Ascending aorta (tissue), 2 donors: ENCODE measurements around the gene MDM2. TPM values are rescaled to one million over a fixed set of nuclear protein-coding genes. Genes with fewer than 3 reads are reported as not detected.
A peak's percentile ranks its signal among the peaks of the same experiment; 100 is the strongest.

Experiments used
- DNase-seq, 2 donors: peaks; one replicate each; pipeline ENCODE4 v3.0.0-alpha.2; 2019; ENCODE audit warnings: low spot score in 2 of 2
- H3K27ac ChIP-seq, 2 donors: fragments of 200-600 bp; sonication (generic); one replicate each; pipeline ENCODE4 v1.5.1; 2016 to 2017; ENCODE audit warnings: mild to moderate bottlenecking in 1 of 2
- H3K27me3 ChIP-seq: fragments of 200-600 bp; sonication (generic); one replicate; pipeline ENCODE4 v1.5.1; 2017
- H3K36me3 ChIP-seq, 2 donors: fragments of 200-600 bp; sonication (generic); one replicate each; pipeline ENCODE4 v1.5.1; 2016
- H3K4me1 ChIP-seq, 2 donors: fragments of 200-600 bp; sonication (generic); one replicate each; pipeline ENCODE4 v1.5.1; 2016 to 2017; ENCODE audit warnings: mild to moderate bottlenecking in 1 of 2
- H3K4me3 ChIP-seq, 2 donors: fragments of 200-600 bp; sonication (generic); one replicate each; pipeline ENCODE4 v1.5.1; 2016 to 2017; ENCODE audit warnings: mild to moderate bottlenecking in 1 of 2
- H3K9me3 ChIP-seq, 2 donors: fragments of 200-600 bp; sonication (generic); one replicate each; pipeline ENCODE4 v1.5.1; 2016
- intact Hi-C: fragments of 100-400 bp; cut with DNase I; formaldehyde crosslinking; loops from one replicate; pipeline ENCODE4 v1.15.1; 2023
- total RNA-seq: library from RNA; depleted of rRNA; stranded (reverse); fragments of >200 nt; gene quantifications from one replicate; pipeline ENCODE4 v1.1.0, GENCODE V29; 2016
- TF ChIP-seq, protein P1 (sequence below), 3 experiments: fragments of 200-600 bp in 2 of 3; fragments of 450-650 bp in 1 of 3; sonication (generic) in 2 of 3; IDR thresholded peaks; one replicate each; pipeline ENCODE4 v1.5.1; 2016 to 2019; ENCODE audit warnings: antibody characterized with exemption in 3 of 3, mild to moderate bottlenecking in 1 of 3, moderate library complexity in 1 of 3

MDM2 gene
- 24.2 TPM for total RNA-seq

DNA sequence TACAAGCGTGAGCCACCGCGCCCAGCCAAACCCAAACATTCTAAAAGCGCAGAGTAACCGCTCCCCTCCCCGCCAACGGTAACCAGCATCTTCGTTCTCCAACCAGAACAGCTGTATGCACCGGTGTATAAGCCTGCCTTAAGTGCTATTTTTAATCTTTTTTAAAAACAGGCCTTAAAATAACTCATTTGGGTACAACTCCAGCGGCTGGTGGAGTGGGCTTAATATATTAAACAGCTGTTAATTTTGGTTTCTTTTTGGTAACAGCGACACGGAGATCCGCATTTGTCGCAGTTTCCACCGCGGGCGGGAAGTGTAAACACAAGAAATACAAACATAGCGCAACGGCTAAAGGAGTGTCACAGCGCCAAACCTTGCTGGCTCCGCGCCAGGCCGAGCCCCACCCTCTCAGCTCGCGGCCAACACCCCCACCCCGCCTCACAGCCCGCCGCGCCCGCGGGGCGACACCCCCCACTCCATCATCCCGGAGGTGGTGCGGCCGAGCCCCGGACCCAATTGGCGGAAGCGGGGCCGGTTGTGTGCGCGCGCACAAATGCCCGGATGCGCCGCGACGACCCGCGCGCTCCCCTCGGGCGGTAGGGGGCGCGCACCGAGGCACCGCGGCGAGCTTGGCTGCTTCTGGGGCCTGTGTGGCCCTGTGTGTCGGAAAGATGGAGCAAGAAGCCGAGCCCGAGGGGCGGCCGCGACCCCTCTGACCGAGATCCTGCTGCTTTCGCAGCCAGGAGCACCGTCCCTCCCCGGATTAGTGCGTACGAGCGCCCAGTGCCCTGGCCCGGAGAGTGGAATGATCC is at the start of gene MDM2:
Gene MDM2, plus strand, starts transcription at position 602 of the 812 bp plus-strand sequence. CDS start 301 bp downstream, outside the sequence.
- Histone ChIP-seq H3K27ac (peak within 1 kb of the TSS; percentile 98 to 99), H3K4me1 (peaks cover 0 to 14% of the 10 kb centered on the region in 2 donors), H3K9me3 (no peaks in the 10 kb centered on the region), H3K27me3 (no peaks in the 10 kb centered on the region), H3K36me3 (peaks cover 8 to 25% of the 10 kb centered on the region in 2 donors), H3K4me3 (peak within 1 kb of the TSS; percentile 81 to 93)
- TF ChIP-seq, protein P1, sequence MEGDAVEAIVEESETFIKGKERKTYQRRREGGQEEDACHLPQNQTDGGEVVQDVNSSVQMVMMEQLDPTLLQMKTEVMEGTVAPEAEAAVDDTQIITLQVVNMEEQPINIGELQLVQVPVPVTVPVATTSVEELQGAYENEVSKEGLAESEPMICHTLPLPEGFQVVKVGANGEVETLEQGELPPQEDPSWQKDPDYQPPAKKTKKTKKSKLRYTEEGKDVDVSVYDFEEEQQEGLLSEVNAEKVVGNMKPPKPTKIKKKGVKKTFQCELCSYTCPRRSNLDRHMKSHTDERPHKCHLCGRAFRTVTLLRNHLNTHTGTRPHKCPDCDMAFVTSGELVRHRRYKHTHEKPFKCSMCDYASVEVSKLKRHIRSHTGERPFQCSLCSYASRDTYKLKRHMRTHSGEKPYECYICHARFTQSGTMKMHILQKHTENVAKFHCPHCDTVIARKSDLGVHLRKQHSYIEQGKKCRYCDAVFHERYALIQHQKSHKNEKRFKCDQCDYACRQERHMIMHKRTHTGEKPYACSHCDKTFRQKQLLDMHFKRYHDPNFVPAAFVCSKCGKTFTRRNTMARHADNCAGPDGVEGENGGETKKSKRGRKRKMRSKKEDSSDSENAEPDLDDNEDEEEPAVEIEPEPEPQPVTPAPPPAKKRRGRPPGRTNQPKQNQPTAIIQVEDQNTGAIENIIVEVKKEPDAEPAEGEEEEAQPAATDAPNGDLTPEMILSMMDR (IDR thresholded peaks at IDR 0.05) = peak; percentile 80 to 85 (median 82)
- intact Hi-C loops = loop anchor here (1.0 to 10.0 kb wide), 6 partner anchors 21 to 1543 kb away; partner anchors contain the start of genes CAND1, MDM1, NUP107 and RAP1B
- peak; percentile 85 to 97 for DNase-seq

DNA sequence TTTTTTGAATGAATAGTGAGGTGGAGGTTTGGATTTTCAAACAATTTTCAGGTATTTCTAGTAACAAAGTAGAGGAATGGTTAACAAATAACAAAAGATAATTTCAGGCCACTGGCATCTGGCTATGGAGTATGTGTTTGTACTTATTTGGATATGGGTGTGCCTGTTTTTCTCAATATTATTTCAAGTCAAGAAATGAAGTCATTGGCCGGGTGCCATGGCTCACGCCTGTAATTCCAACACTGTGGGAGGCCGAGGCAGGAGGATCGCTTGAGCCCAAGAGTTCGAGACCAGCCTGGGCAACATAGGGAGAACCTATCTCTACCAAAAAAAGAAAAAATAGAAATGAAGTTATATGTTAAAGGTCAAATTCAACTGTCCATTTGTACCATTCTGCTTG is 48.1 kb upstream of the MDM2 start:
- TF ChIP-seq, protein P1 (IDR thresholded peaks at IDR 0.05) = no peak
- DNase-seq = no peak
- Histone ChIP-seq H3K36me3 (peaks cover 26 to 69% of the 10 kb centered on the region in 2 donors), H3K4me1 (no peaks in the 10 kb centered on the region), H3K27ac (no peak overlapping the region), H3K9me3 (no peaks in the 10 kb centered on the region), H3K27me3 (no peaks in the 10 kb centered on the region), H3K4me3 (no peak overlapping the region)
- intact Hi-C loops = no loop called here

DNA sequence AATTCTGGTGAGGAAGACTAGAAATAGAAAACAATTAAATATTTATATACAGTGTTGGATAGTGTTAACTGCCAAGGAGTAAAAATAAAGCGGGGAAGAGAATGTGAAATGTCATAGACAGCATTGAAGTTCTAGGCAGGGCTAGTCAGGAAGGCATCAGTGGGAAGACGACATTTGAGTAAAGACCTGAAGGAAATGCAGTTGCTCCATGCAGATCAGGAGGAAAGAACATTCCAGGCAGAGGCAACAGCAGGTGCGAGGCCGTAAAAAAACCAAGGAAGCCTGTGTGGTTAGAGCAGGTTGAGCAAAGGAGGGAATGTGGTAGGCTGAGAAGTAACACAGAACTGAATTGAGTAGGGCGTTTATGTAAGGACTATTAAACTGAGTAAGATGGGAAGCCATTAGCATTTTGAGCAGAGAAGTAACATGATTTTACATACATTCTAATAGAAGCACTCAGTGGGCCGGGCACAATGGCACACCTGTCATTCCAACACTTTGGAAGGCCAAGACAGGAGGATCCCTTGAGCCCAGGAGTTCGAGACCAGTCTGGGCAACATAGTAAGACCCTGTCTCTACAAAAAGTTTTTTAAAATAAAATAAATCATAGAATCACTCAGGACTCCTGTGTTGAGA is 47.1 kb upstream of the MDM2 start:
- TF ChIP-seq, protein P1 (IDR thresholded peaks at IDR 0.05) = no peak
- H3K4me1 ChIP-seq = no peaks in the 10 kb centered on the region
- peaks cover 18 to 65% of the 10 kb centered on the region in 2 donors for H3K36me3 ChIP-seq
- H3K9me3 ChIP-seq = no peaks in the 10 kb centered on the region
- DNase-seq = no peak
- no peak overlapping the region for H3K4me3 ChIP-seq
- no peaks in the 10 kb centered on the region for H3K27me3 ChIP-seq
- intact Hi-C loops = no loop called here
- H3K27ac ChIP-seq = no peak overlapping the region

DNA sequence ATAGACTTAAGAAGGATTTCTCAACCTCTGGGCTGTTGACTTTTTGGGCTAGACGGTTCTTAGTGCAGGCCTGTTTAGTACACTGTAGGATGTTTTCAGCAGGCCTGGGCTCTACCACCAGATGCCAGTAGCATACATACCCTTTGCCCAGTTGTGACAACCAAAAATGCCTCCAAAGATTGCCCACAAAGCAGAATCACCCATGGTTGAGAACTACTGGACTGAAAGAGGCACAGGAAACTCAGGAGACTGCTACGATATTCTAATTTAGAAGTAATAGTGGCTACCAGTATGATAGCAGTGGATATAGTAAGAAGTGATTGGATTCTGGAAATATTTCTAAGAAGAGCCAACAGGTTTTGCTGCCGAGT is 46.5 kb upstream of the MDM2 start:
- no peak for DNase-seq
- H3K36me3 ChIP-seq = peaks cover 16 to 63% of the 10 kb centered on the region in 2 donors
- no peak overlapping the region for H3K4me3 ChIP-seq
- no peaks in the 10 kb centered on the region for H3K9me3 ChIP-seq
- no peaks in the 10 kb centered on the region for H3K4me1 ChIP-seq
- intact Hi-C loops = no loop called here
- no peak overlapping the region for H3K27ac ChIP-seq
- H3K27me3 ChIP-seq = no peaks in the 10 kb centered on the region
- TF ChIP-seq, protein P1 (IDR thresholded peaks at IDR 0.05) = no peak

DNA sequence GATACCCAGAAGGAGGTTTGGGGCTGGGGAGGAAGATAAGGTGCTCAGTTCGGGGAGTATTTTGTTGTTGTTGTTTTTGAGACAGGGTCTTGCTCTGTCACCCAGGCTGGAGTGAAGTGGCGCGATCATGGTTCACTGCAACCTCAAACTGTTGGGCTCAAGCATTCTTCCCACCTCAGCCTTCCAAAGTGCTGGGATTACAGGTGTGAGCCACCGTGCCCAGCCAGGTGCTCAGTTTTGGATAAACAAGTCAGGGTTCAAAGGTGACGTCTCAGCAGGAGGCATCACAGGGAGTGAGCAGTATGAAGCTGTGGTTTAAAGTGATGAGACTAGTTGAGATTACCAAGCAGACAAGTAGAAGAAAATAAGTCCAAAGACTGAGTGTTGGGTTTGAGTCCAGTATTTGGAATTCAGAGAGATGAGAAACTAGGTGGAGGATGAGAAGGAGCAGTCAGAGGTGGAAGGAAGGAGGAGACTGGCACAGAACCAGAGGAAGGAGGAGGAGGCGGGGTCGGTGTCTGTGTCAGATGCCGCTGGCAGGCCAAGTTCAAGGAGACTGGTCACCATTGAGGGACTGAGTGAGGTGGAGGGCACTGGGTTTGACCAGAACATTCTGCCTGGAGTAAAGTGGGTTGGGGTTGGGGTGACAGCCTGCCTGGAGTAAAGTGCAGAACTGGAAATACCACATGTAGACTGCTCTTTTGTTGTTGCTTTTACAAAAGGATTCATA is 45.9 kb upstream of the MDM2 start:
- TF ChIP-seq, protein P1 (IDR thresholded peaks at IDR 0.05) = no peak
- Histone ChIP-seq H3K9me3 (no peaks in the 10 kb centered on the region), H3K4me3 (no peak overlapping the region), H3K4me1 (no peaks in the 10 kb centered on the region), H3K27ac (no peak overlapping the region), H3K27me3 (no peaks in the 10 kb centered on the region), H3K36me3 (peaks cover 15 to 64% of the 10 kb centered on the region in 2 donors)
- intact Hi-C loops = no loop called here
- DNase-seq = no peak
